Measurements from ENCODE around the gene ITGA11.
A peak's percentile ranks its signal among the peaks of the same experiment; 100 is the strongest.

ITGA11 gene

GRCh38 chr15:68289621-68290352, 142.2 kb downstream of the ITGA11 start:
- DNase-seq (ENCODE audit: low read depth), result no peak

GRCh38 chr15:68289057-68289456, 142.9 kb downstream of the ITGA11 start:
- DNase-seq (ENCODE audit: low read depth), result no peak

GRCh38 chr15:68286256-68286655, 145.7 kb downstream of the ITGA11 start:
- no peak for DNase-seq (ENCODE audit: low read depth)

- no peak for DNase-seq (ENCODE audit: low read depth)
Observed at GRCh38 chr15:68285259-68285980, 146.5 kb downstream of the ITGA11 start.

GRCh38 chr15:68284616-68285258, 147.2 kb downstream of the ITGA11 start:
- DNase-seq (ENCODE audit: low read depth), result no peak

- DNase-seq (ENCODE audit: low read depth), result no peak
Observed at GRCh38 chr15:68283401-68283800, 148.6 kb downstream of the ITGA11 start.

- DNase-seq (ENCODE audit: low read depth), result no peak
Observed at GRCh38 chr15:68281008-68281407, 151.0 kb downstream of the ITGA11 start.

- DNase-seq (ENCODE audit: low read depth), result no peak
Observed at GRCh38 chr15:68279779-68280753, 151.9 kb downstream of the ITGA11 start.

- DNase-seq (ENCODE audit: low read depth), result peak; percentile 39
Observed at GRCh38 chr15:68278595-68279405, 153.2 kb downstream of the ITGA11 start.

- peak; percentile 73 for DNase-seq (ENCODE audit: low read depth)
Observed at GRCh38 chr15:68278345-68278594, 153.7 kb downstream of the ITGA11 start.

- DNase-seq (ENCODE audit: low read depth), result peak; percentile 91
Observed at GRCh38 chr15:68277603-68278344, 154.2 kb downstream of the ITGA11 start, which contains the start of gene FEM1B. Gene FEM1B, plus strand, starts transcription at chr15:68277745. Its CDS starts 673 bp downstream, at chr15:68278418.

GRCh38 chr15:68277131-68277602, 154.8 kb downstream of the ITGA11 start:
- peak; percentile 67 for DNase-seq (ENCODE audit: low read depth)

- DNase-seq (ENCODE audit: low read depth), result no peak
Observed at GRCh38 chr15:68276668-68277067, 155.3 kb downstream of the ITGA11 start.

GRCh38 chr15:68275165-68275746, 156.7 kb downstream of the ITGA11 start:
- no peak for DNase-seq (ENCODE audit: low read depth)

GRCh38 chr15:68274201-68274848, 157.6 kb downstream of the ITGA11 start:
- no peak for DNase-seq (ENCODE audit: low read depth)

- DNase-seq (ENCODE audit: low read depth), result peak; percentile 78
Observed at GRCh38 chr15:68272721-68273271, 159.2 kb downstream of the ITGA11 start.

GRCh38 chr15:68271854-68272471, 160.0 kb downstream of the ITGA11 start:
- peak; percentile 89 for DNase-seq (ENCODE audit: low read depth)

GRCh38 chr15:68268405-68268804, 163.6 kb downstream of the ITGA11 start:
- no peak for DNase-seq (ENCODE audit: low read depth)

GRCh38 chr15:68265674-68266073, 166.3 kb downstream of the ITGA11 start:
- no peak for DNase-seq (ENCODE audit: low read depth)

All from ELR (cell line).